Right forelimb (tissue), 1 donor: ENCODE measurements around the gene HNF4A.

Experiments
- DNase-seq: peaks from one replicate; pipeline ENCODE4 v3.0.0-alpha.2; 2018

HNF4A gene

GRCh38 chr20:44392776-44393607 is 37.5 kb downstream of the HNF4A start:
- no peak for DNase-seq

- no peak for DNase-seq
Measured at GRCh38 chr20:44393608-44394451, 38.3 kb downstream of the HNF4A start.

GRCh38 chr20:44394452-44394701 is 38.9 kb downstream of the HNF4A start:
- DNase-seq: no peak

- DNase-seq: no peak
Measured at GRCh38 chr20:44394702-44395460, 39.4 kb downstream of the HNF4A start.

GRCh38 chr20:44395461-44396340 is 40.2 kb downstream of the HNF4A start:
- no peak for DNase-seq

GRCh38 chr20:44396369-44397130 is 41.1 kb downstream of the HNF4A start:
- DNase-seq: no peak

GRCh38 chr20:44398335-44398734 is 42.8 kb downstream of the HNF4A start:
- DNase-seq: no peak

- DNase-seq: no peak
Measured at GRCh38 chr20:44399446-44399845, 43.9 kb downstream of the HNF4A start.

GRCh38 chr20:44400671-44400969 is 45.1 kb downstream of the HNF4A start:
- DNase-seq: no peak

- no peak for DNase-seq
Measured at GRCh38 chr20:44400970-44401769, 45.7 kb downstream of the HNF4A start.

- DNase-seq: no peak
Measured at GRCh38 chr20:44401770-44402390, 46.4 kb downstream of the HNF4A start.

GRCh38 chr20:44402391-44403193 is 47.1 kb downstream of the HNF4A start:
- no peak for DNase-seq

GRCh38 chr20:44403194-44404112 is 48.0 kb downstream of the HNF4A start:
- no peak for DNase-seq

GRCh38 chr20:44404204-44405181 is 49.0 kb downstream of the HNF4A start:
- DNase-seq: no peak

- DNase-seq: no peak
Measured at GRCh38 chr20:44405257-44405656, 49.8 kb downstream of the HNF4A start.

GRCh38 chr20:44405785-44406571 is 50.5 kb downstream of the HNF4A start:
- DNase-seq: no peak
